HFFc6 (cell line): ENCODE measurements around the gene FAM240A. TPM values are rescaled to one million over a fixed set of nuclear protein-coding genes. Genes with fewer than 3 reads are reported as not detected.

Experiments used
- DNase-seq: peaks from one replicate; pipeline ENCODE4 v3.0.0-alpha.2; 2018
- H3K27ac Mint-ChIP-seq: 2 replicates; pipeline ENCODE4 v1.8.0; 2020; ENCODE audit warnings: mild to moderate bottlenecking, mixed read lengths
- H3K27me3 Mint-ChIP-seq: 2 replicates; pipeline ENCODE4 v1.8.0; 2021; ENCODE audit warnings: mild to moderate bottlenecking, moderate library complexity, mixed read lengths; ENCODE audit not compliant: insufficient read depth
- H3K36me3 Mint-ChIP-seq: 2 replicates; pipeline ENCODE4 v1.8.0; 2021; ENCODE audit warnings: low read depth, mixed read lengths
- H3K4me1 Mint-ChIP-seq: 2 replicates; pipeline ENCODE4 v1.8.0; 2020; ENCODE audit warnings: low read depth, mixed read lengths
- H3K4me3 Mint-ChIP-seq: 2 replicates; pipeline ENCODE4 v1.8.0; 2020; ENCODE audit warnings: mild to moderate bottlenecking, moderate library complexity, mixed read lengths
- H3K9me3 Mint-ChIP-seq: 2 replicates; pipeline ENCODE4 v1.8.0; 2020; ENCODE audit warnings: mild to moderate bottlenecking, mixed read lengths
- CTCF ChIP-seq: fragments of 200-600 bp; sonication (generic); IDR thresholded peaks from 2 replicates; pipeline ENCODE4 v1.5.0; 2021; ENCODE audit warnings: antibody characterized with exemption, mild to moderate bottlenecking
- total RNA-seq, 6 experiments: library from RNA; stranded (reverse); fragmentation: NEBNext Ultra II Directional; extraction: Animal tissue kit (Norgen Biotek cat#: 25700); gene quantifications; 2 replicates in 1 of 6; 3 replicates in 5 of 6; pipeline ENCODE4 v1.2.3, GENCODE V29; 2021

Gene FAM240A
- total RNA-seq, 6 experiments from 2014 or later, result not detected

DNA sequence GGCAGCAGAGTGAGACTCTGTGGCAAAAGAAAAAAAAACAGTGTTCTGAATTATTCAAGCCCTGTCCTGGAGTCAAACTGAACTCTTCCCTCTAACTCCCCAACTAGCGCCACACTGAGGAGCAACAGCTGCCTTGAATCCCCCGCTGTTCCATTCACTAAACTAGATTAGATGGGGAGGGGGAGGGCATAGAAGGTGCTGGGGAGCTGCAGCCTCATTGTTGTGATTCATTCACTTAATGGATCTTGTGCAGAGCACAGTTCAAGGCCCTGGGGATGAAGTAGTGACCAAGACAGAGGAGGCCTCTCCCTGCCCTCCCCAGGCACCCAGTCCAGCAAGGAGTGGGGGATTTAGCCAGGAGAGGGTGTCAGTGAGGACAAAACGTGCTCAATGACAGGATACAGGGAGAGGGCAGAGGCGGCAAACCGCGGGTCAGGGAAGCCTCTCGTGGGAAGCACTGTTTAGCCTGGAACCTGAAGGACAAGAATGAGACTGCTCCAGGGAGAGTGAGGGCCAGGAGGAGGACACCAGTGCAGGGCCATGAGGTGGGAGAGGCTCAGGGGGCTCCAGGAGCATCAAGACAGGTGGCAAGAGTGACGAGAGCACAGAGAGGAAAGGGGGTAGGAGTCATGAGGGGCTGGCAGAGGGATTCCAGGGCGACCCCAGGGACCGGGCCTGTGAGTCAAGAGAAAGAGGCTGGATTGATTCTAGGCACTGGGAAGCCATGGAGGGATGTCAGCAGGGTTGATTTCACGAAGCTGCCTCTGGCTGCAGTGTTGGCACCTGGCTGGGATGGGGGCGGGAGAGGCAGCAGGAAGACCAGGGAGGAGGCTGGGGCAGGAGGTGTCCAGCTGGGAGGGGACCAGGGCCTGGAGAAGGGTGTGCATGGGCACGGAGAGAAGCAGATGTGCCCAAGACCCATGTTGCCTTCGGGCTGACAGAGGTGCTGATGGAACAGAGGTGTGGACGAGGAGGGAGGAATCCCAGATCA lies 49.7 kb downstream of the FAM240A start:
- TF ChIP-seq CTCF, result no peak
- Mint-ChIP-seq H3K4me3 (no peak overlapping the region), H3K4me1 (peaks cover 45% of the 10 kb centered on the region), H3K27me3 (peaks cover 56% of the 10 kb centered on the region), H3K9me3 (no peaks in the 10 kb centered on the region), H3K27ac (no peak overlapping the region), H3K36me3 (no peaks in the 10 kb centered on the region)
- no peak for DNase-seq

- peaks cover 44% of the 10 kb centered on the region for H3K4me1 Mint-ChIP-seq
Measured at GRCh38 chr3:46662771-46663551, 50.6 kb downstream of the FAM240A start.

DNA sequence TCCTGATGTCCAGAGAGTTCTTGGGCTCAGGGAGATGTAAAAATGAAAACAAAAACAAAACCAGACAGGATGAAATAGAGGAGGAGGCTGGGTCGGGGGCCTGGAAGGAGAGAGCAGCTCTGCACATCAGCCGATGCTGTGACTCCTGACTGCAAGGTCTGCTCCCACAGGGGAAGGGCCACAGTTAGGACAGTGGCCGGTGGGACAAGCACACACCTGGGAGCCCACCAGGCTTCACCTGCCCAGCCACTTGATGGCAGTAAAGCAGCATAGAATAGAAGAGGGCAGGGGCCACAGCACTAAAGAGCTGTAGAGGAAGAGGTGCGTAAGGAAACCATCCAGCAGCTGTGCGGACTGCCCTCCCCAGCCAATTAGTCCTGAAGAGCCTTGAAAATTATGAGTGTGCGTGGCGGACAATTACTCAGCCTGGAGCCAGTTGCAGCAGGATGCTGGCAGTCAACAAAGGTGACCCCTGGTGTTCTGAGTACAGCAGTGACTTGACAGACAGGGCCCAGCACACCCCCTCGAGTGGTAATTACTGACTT lies 51.3 kb downstream of the FAM240A start:
- H3K36me3 Mint-ChIP-seq, result no peaks in the 10 kb centered on the region
- no peak; the same call in 1 of the 2 replicates for TF ChIP-seq CTCF
- no peak overlapping the region for H3K27ac Mint-ChIP-seq
- no peak for DNase-seq
- peaks cover 67% of the 10 kb centered on the region for H3K27me3 Mint-ChIP-seq
- no peaks in the 10 kb centered on the region for H3K9me3 Mint-ChIP-seq
- peaks cover 43% of the 10 kb centered on the region for H3K4me1 Mint-ChIP-seq
- no peak overlapping the region for H3K4me3 Mint-ChIP-seq

More at GRCh38 chr3:46662771-46663551, 50.6 kb downstream of the FAM240A start:
- H3K27ac Mint-ChIP-seq, result no peak overlapping the region
- H3K4me3 Mint-ChIP-seq, result no peak overlapping the region
- peaks cover 62% of the 10 kb centered on the region for H3K27me3 Mint-ChIP-seq
- H3K9me3 Mint-ChIP-seq, result no peaks in the 10 kb centered on the region
- no peak for TF ChIP-seq CTCF
- no peaks in the 10 kb centered on the region for H3K36me3 Mint-ChIP-seq
- no peak for DNase-seq

- Mint-ChIP-seq H3K36me3 (no peaks in the 10 kb centered on the region), H3K27ac (no peak overlapping the region), H3K4me1 (peaks cover 36% of the 10 kb centered on the region), H3K27me3 (peaks cover 67% of the 10 kb centered on the region), H3K4me3 (no peak overlapping the region), H3K9me3 (no peaks in the 10 kb centered on the region)
- DNase-seq, result no peak
- TF ChIP-seq CTCF, result no peak
Measured at GRCh38 chr3:46664188-46664970, 52.1 kb downstream of the FAM240A start.
